H9 (cell line): ENCODE data around the gene THTPA. TPM values are rescaled to one million over a fixed set of nuclear protein-coding genes. Genes with fewer than 3 reads are reported as not detected.

Source experiments
- DNase-seq: peaks from one replicate; pipeline ENCODE4 v3.0.0-alpha.2; 2017
- H2AFZ ChIP-seq: one replicate; pipeline ENCODE4 v1.6.1; 2013; ENCODE audit warnings: mild to moderate bottlenecking, low read length, control low read depth, moderate library complexity
- H2AK5ac ChIP-seq: 2 replicates; pipeline ENCODE4 v1.6.1; 2013; ENCODE audit warnings: low read length, control low read depth, mixed read lengths; ENCODE audit not compliant: insufficient read length
- H2BK120ac ChIP-seq: one replicate; pipeline ENCODE4 v1.6.1; 2013; ENCODE audit warnings: low read depth, mild to moderate bottlenecking, low read length, control low read depth, inconsistent platforms; ENCODE audit not compliant: poor library complexity, severe bottlenecking
- H2BK12ac ChIP-seq: 2 replicates; pipeline ENCODE4 v1.6.1; 2013; ENCODE audit warnings: low read length, control low read depth, mixed read lengths, low read depth; ENCODE audit not compliant: insufficient read length
- H2BK15ac ChIP-seq: 2 replicates; pipeline ENCODE4 v1.6.1; 2013; ENCODE audit warnings: low read depth, low read length, control low read depth
- H2BK20ac ChIP-seq: one replicate; pipeline ENCODE4 v1.6.1; 2013; ENCODE audit warnings: low read depth, mild to moderate bottlenecking, low read length, control low read depth, inconsistent platforms; ENCODE audit not compliant: poor library complexity, severe bottlenecking
- H2BK5ac ChIP-seq: 2 replicates; pipeline ENCODE4 v1.6.1; 2013; ENCODE audit warnings: low read length, control low read depth, mixed read lengths; ENCODE audit not compliant: insufficient read length
- H3K14ac ChIP-seq: 2 replicates; pipeline ENCODE4 v1.6.1; 2013; ENCODE audit warnings: low read length, control low read depth; ENCODE audit not compliant: insufficient read depth
- H3K18ac ChIP-seq: 2 replicates; pipeline ENCODE4 v1.6.1; 2013; ENCODE audit warnings: low read depth, mild to moderate bottlenecking, mixed read lengths, low read length, control low read depth; ENCODE audit not compliant: insufficient read length
- H3K23ac ChIP-seq: 2 replicates; pipeline ENCODE4 v1.6.1; 2013; ENCODE audit warnings: low read length, control low read depth, mixed read lengths, low read depth; ENCODE audit not compliant: insufficient read length
- H3K23me2 ChIP-seq: 2 replicates; pipeline ENCODE4 v1.6.1; 2013; ENCODE audit warnings: low read depth, mild to moderate bottlenecking, mixed read lengths, low read length, control low read depth; ENCODE audit not compliant: insufficient read length, poor library complexity, severe bottlenecking
- H3K27ac ChIP-seq: 2 replicates; pipeline ENCODE4 v1.5.1; 2013; ENCODE audit warnings: low read length, control low read depth, mixed read lengths, low read depth; ENCODE audit not compliant: insufficient read length
- H3K27me3 ChIP-seq: 2 replicates; pipeline ENCODE4 v1.6.1; 2013; ENCODE audit warnings: low read length, control low read depth, inconsistent platforms; ENCODE audit not compliant: insufficient read depth
- H3K4ac ChIP-seq: 2 replicates; pipeline ENCODE4 v1.6.1; 2013; ENCODE audit warnings: low read depth, mild to moderate bottlenecking, control low read depth, inconsistent platforms, low read length, moderate library complexity
- H3K4me1 ChIP-seq: 2 replicates; pipeline ENCODE4 v1.6.1; 2013; ENCODE audit warnings: low read length, control low read depth, inconsistent platforms; ENCODE audit not compliant: insufficient read depth
- H3K4me2 ChIP-seq: 2 replicates; pipeline ENCODE4 v1.6.1; 2013; ENCODE audit warnings: low read length, control low read depth, mixed read lengths; ENCODE audit not compliant: insufficient read length, insufficient read depth
- H3K56ac ChIP-seq: 2 replicates; pipeline ENCODE4 v1.6.1; 2013; ENCODE audit warnings: low read depth, mild to moderate bottlenecking, mixed read lengths, low read length, control low read depth; ENCODE audit not compliant: insufficient read length
- H3K79me1 ChIP-seq: 2 replicates; pipeline ENCODE4 v1.6.1; 2013; ENCODE audit warnings: low read depth, mild to moderate bottlenecking, moderate library complexity, low read length, control low read depth, inconsistent platforms; ENCODE audit not compliant: insufficient read depth, poor library complexity, severe bottlenecking
- H3K79me2 ChIP-seq: 2 replicates; pipeline ENCODE4 v1.6.1; 2013; ENCODE audit warnings: low read length, control low read depth, inconsistent platforms; ENCODE audit not compliant: insufficient read depth
- H3K9ac ChIP-seq: 2 replicates; pipeline ENCODE4 v1.6.1; 2013; ENCODE audit warnings: low read length, control low read depth, mixed read lengths; ENCODE audit not compliant: insufficient read length; ENCODE audit errors: extremely low read depth
- H3K9me3 ChIP-seq: one replicate; pipeline ENCODE4 v1.6.1; 2013; ENCODE audit warnings: low read depth, low read length, inconsistent platforms; ENCODE audit not compliant: control insufficient read depth
- H3T11ph ChIP-seq: one replicate; pipeline ENCODE4 v1.6.1; 2013; ENCODE audit warnings: mild to moderate bottlenecking, low read length, control low read depth, inconsistent platforms
- H4K20me1 ChIP-seq: one replicate; pipeline ENCODE4 v1.6.1; 2013; ENCODE audit not compliant: control insufficient read depth, insufficient read length, insufficient read depth
- H4K5ac ChIP-seq: 2 replicates; pipeline ENCODE4 v1.6.1; 2013; ENCODE audit warnings: low read depth, mild to moderate bottlenecking, mixed read lengths, low read length, control low read depth; ENCODE audit not compliant: insufficient read length
- H4K8ac ChIP-seq: replicated peaks from 2 replicates; pipeline ENCODE4 v1.6.1; 2013; ENCODE audit warnings: low read length, control low read depth, mixed read lengths, low read depth; ENCODE audit not compliant: insufficient read length
- H4K91ac ChIP-seq: 2 replicates; pipeline ENCODE4 v1.6.1; 2013; ENCODE audit warnings: low read depth, mild to moderate bottlenecking, moderate library complexity, mixed read lengths, low read length, control low read depth; ENCODE audit not compliant: insufficient read length
- H3K27ac Mint-ChIP-seq, 3 experiments: 2 replicates in 2 of 3; 3 replicates in 1 of 3; pipeline ENCODE4 v1.8.0; 2020 to 2021; ENCODE audit warnings: mixed read lengths in 3 of 3, mild to moderate bottlenecking in 1 of 3, moderate library complexity in 1 of 3
- H3K27me3 Mint-ChIP-seq: 2 replicates; pipeline ENCODE4 v1.8.0; 2021; ENCODE audit warnings: low read depth, mild to moderate bottlenecking, moderate library complexity, mixed read lengths
- H3K36me3 Mint-ChIP-seq, 3 experiments: 2 replicates in 2 of 3; 3 replicates in 1 of 3; pipeline ENCODE4 v1.8.0; 2020 to 2021; ENCODE audit warnings: low read depth in 3 of 3, mixed read lengths in 3 of 3; ENCODE audit not compliant: insufficient read depth in 1 of 3
- H3K4me1 Mint-ChIP-seq, 2 experiments: 2 replicates each; pipeline ENCODE4 v1.8.0; 2020; ENCODE audit warnings: mixed read lengths in 2 of 2
- H3K4me3 Mint-ChIP-seq, 2 experiments: 2 replicates in 1 of 2; 3 replicates in 1 of 2; pipeline ENCODE4 v1.8.0; 2020 to 2021; ENCODE audit warnings: mild to moderate bottlenecking in 2 of 2, mixed read lengths in 2 of 2, moderate library complexity in 1 of 2
- H3K9me3 Mint-ChIP-seq, 2 experiments: 2 replicates in 1 of 2; 3 replicates in 1 of 2; pipeline ENCODE4 v1.8.0; 2020; ENCODE audit warnings: mild to moderate bottlenecking in 2 of 2, mixed read lengths in 2 of 2, moderate library complexity in 1 of 2
- CTCF ChIP-seq: fragments of 200-600 bp; sonication (generic); conservative IDR thresholded peaks from 3 replicates; pipeline ENCODE4 v1.8.0; 2021; ENCODE audit warnings: antibody characterized with exemption, mild to moderate bottlenecking
- WGBS: extraction: QIAGEN DNeasy Blood & Tissue Kit; methylation state at CpG from one replicate; pipeline ENCODE4 v1.1.7; 2013; ENCODE audit warnings: missing lambda C conversion rate, low lambda C conversion rate, mixed read lengths; ENCODE audit not compliant: insufficient read length; ENCODE audit errors: extremely low coverage; 5-methylcytosine and 5-hydroxymethylcytosine counted together
- total RNA-seq: library from RNA; stranded (reverse); gene quantifications from 2 replicates; pipeline ENCODE4 v1.2.1, GENCODE V29; 2021

Gene THTPA
- total RNA-seq, 1 experiment from 2014 or later: 15.6 TPM

- Mint-ChIP-seq H3K36me3 (peaks cover 0 to 31% (median 21%) of the 10 kb centered on the region in 3 experiments; a peak in 5 of 7 replicates), H3K9me3 (no peaks in the 10 kb centered on the region; a peak in 1 of 5 replicates), H3K27me3 (peaks cover 74% of the 10 kb centered on the region), H3K4me3 (peak overlapping the region; percentile 57 to 93), H3K27ac (no peak overlapping the region), H3K4me1 (peaks cover 27 to 45% of the 10 kb centered on the region in 2 experiments)
- Histone ChIP-seq H3K23me2 (peaks cover 33% of the 10 kb centered on the region), H3K23ac (no peak overlapping the region), H4K8ac (no peak overlapping the region), H4K5ac (no peak overlapping the region), H3K4me1 (peaks cover 3% of the 10 kb centered on the region; the same call in 1 of the 2 replicates), H3K79me1 (no peaks in the 10 kb centered on the region), H3K4ac (no peak overlapping the region), H2AFZ (no peak overlapping the region), H3K56ac (no peak overlapping the region), H3K4me2 (peak overlapping the region; percentile 88), H2BK12ac (no peak overlapping the region), H3K18ac (peak overlapping the region; percentile 9), H2AK5ac (no peak overlapping the region), H3K27ac (no peak overlapping the region), H3K27me3 (peaks cover 7% of the 10 kb centered on the region; the same call in 1 of the 2 replicates), H3K9ac (no peak overlapping the region), H4K20me1 (peaks cover 5% of the 10 kb centered on the region), H3K9me3 (no peaks in the 10 kb centered on the region), H4K91ac (no peak overlapping the region), H2BK120ac (no peak overlapping the region), H3T11ph (no peak overlapping the region), H3K79me2 (no peaks in the 10 kb centered on the region), H3K14ac (0 out of 2 replicates have a peak overlapping the region, but pooled peaks have one; percentile 24), H2BK15ac (no peak overlapping the region), H2BK20ac (no peak overlapping the region), H2BK5ac (no peak overlapping the region)
- TF ChIP-seq CTCF: no peak
- WGBS: no CpG with 5 or more reads among the region's 67 CpGs
- DNase-seq: peak; percentile 58
Measured at GRCh38 chr14:23577004-23577681, 21.1 kb downstream of the THTPA start.
